ENCODE results near the gene ORMDL2.

DNA sequence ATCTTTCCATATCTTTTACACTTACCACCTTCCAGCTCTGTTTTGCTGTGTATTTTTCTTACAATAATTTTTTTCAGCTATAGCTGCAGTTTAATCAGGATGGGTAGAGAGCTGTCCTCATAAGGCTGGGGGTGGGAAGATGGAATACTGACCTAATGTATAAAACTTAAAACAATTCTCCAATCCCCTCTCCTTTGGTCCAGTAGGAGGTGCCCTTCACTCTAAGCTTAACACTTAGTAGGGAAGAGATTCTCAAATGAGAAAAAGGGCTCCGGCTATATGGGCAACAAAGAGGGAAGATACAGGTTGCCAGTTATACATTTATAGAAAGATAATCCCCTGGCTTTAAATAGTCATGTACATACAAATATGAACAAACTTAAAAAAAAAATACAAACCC lies 2.8 kb downstream of the ORMDL2 start:
- TF ChIP-seq POLR2A (IDR thresholded peaks at IDR 0.05) (no peak), CTCF (IDR thresholded peaks at IDR 0.05) (peak in 1 of 12 donors; percentile 12)

All from heart left ventricle (tissue), 13 donors.